Measurements from ENCODE around the gene TMEM18.

TMEM18 gene

GRCh38 chr2:623130-623922, 53.9 kb downstream of the TMEM18 start:
- in situ Hi-C loops (cut with MboI; ENCODE audit: low sequenced_read_pairs) = no loop called here

GRCh38 chr2:622357-622756, 54.8 kb downstream of the TMEM18 start:
- in situ Hi-C loops (cut with MboI; ENCODE audit: low sequenced_read_pairs) = no loop called here

- in situ Hi-C loops (cut with MboI; ENCODE audit: low sequenced_read_pairs) = no loop called here
Observed at GRCh38 chr2:621303-622099, 55.7 kb downstream of the TMEM18 start.

- in situ Hi-C loops (cut with MboI; ENCODE audit: low sequenced_read_pairs) = no loop called here
Observed at GRCh38 chr2:620471-621302, 56.5 kb downstream of the TMEM18 start.

GRCh38 chr2:620004-620403, 57.2 kb downstream of the TMEM18 start:
- in situ Hi-C loops (cut with MboI; ENCODE audit: low sequenced_read_pairs) = no loop called here

- in situ Hi-C loops (cut with MboI; ENCODE audit: low sequenced_read_pairs) = no loop called here
Observed at GRCh38 chr2:618422-618990, 58.7 kb downstream of the TMEM18 start.

GRCh38 chr2:618005-618404, 59.2 kb downstream of the TMEM18 start:
- in situ Hi-C loops (cut with MboI; ENCODE audit: low sequenced_read_pairs) = no loop called here
